ENCODE measurements around the gene PRKX. TPM values are rescaled to one million over a fixed set of nuclear protein-coding genes. Genes with fewer than 3 reads are reported as not detected.

Gene PRKX
- total and polyA plus RNA-seq, 2 of the 8 experiments (the other 6 are each of a cell fraction or from before 2014, with no cell fraction given): 19.4 to 55.3 TPM

DNA sequence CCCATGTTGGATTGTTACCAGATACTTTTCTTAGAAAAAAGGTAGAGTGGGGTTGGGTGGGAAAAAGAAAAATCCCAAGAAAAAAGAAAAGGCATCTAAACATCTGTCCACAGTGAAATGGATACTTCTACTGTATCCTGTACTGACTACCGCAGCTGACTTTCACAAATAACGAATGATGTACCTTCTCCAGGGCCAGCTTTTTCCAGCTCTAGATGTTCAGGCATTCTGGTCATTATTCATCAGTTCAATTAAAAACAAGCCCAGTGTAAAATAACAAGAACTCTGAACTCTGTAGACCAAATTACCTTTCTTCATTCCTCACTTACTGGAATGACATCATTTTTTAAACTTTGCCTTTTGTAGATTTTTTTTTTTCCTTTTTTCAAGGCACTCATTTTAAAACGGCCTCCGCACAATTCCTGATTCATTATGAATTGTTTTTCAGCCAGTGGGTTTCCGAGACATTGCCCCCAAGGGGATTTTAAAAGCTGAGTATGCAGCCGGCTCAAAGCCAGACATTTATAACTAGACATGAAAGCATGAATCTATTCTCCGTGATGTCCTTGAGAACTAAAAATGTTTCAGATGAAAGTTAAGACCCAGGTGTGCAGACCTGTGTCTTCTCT, 113.5 kb downstream of the PRKX start:
- Histone ChIP-seq H3K4me2 (ENCODE audit: insufficient read depth in 1 of 2, low read depth in 2 of 2, low read length in 2 of 2) (no peak overlapping the region), H4K5ac (ENCODE audit: insufficient read length, low read depth, low read length) (no peak overlapping the region), H4K8ac (ENCODE audit: extremely low read depth, insufficient read depth, low read length) (no peak overlapping the region), H3K27me3 (replicated peaks in 1 of 4; ENCODE audit: control insufficient read depth in 3 of 4, extremely low read depth in 1 of 4, insufficient read depth in 3 of 4, low read length in 3 of 4) (no peaks in the 10 kb centered on the region), H3K18ac (ENCODE audit: extremely low read depth, low read length) (no peak overlapping the region), H2BK15ac (ENCODE audit: low read length) (no peak overlapping the region), H3K36me3 (ENCODE audit: control insufficient read depth in 2 of 4, insufficient read depth in 4 of 4, low read length in 3 of 4) (no peaks in the 10 kb centered on the region), H4K91ac (replicated peaks; ENCODE audit: insufficient read length, low read length) (no peak overlapping the region), H2BK5ac (ENCODE audit: low read depth, low read length) (no peak overlapping the region), H3K56ac (replicated peaks; ENCODE audit: insufficient read length, low read depth, low read length) (no peak overlapping the region), H3K14ac (ENCODE audit: insufficient read length) (no peak overlapping the region), H3K9me3 (ENCODE audit: insufficient read depth in 2 of 2, low read depth in 1 of 2, low read length in 1 of 2) (no peaks in the 10 kb centered on the region), H3K27ac (ENCODE audit: low read depth, low read length) (no peak overlapping the region), H4K20me1 (replicated peaks in 1 of 2; ENCODE audit: control insufficient read depth in 1 of 2, insufficient read depth in 2 of 2, low read length in 2 of 2) (no peaks in the 10 kb centered on the region), H3K23me2 (ENCODE audit: low read depth, low read length) (no peaks in the 10 kb centered on the region), H3K23ac (ENCODE audit: insufficient read length) (no peak overlapping the region), H2BK12ac (ENCODE audit: low read depth, low read length) (no peak overlapping the region), H2BK20ac (ENCODE audit: low read length) (no peak overlapping the region), H3K4me3 (ENCODE audit: extremely low read depth in 1 of 4, insufficient read depth in 2 of 4, low read depth in 3 of 4, low read length in 4 of 4) (no peak overlapping the region), H3K4me1 (replicated peaks in 1 of 4; ENCODE audit: control insufficient read depth in 3 of 4, insufficient read depth in 4 of 4, low read length in 3 of 4) (no peaks in the 10 kb centered on the region), H3K4ac (replicated peaks; ENCODE audit: insufficient read length, low read depth, low read length) (no peak overlapping the region), H2BK120ac (replicated peaks; ENCODE audit: low read depth, low read length) (no peak overlapping the region), H3K9ac (replicated peaks in 1 of 4; ENCODE audit: extremely low read depth in 1 of 4, low read depth in 3 of 4, low read length in 3 of 4) (no peak overlapping the region), H3K79me2 (ENCODE audit: control insufficient read depth in 1 of 2, insufficient read depth in 2 of 2, low read length in 2 of 2) (no peaks in the 10 kb centered on the region), H2AFZ (ENCODE audit: low read length) (no peak overlapping the region), H3K79me1 (ENCODE audit: low read depth, low read length) (no peaks in the 10 kb centered on the region), H2AK5ac (ENCODE audit: low read depth, low read length) (no peak overlapping the region)
- no peak for TF ChIP-seq BCL11A (IDR thresholded peaks at IDR 0.05; ENCODE audit: low read depth in 2 of 2, low read length in 2 of 2)
- no peak for TF ChIP-seq TBP (IDR thresholded peaks at IDR 0.05; ENCODE audit: low read depth, low read length)
- no peak for TF ChIP-seq PHF8 (conservative IDR thresholded peaks at IDR 0.05; ENCODE audit: low read depth, low read length)
- CTCF ChIA-PET (ENCODE audit: partially characterized antibody): interaction anchor here (0.6 kb wide), 1 partner anchor 52 kb away, joined by 3 read pairs; no protein-coding TSS in a partner anchor
- FAIRE-seq: no peak
- 95% methylated on average over 7 of the region's 7 CpGs; no CpG with 5 or more reads in 1 of the 2 experiments for WGBS, 2 experiments (ENCODE audit: extremely low coverage in 1 of 2, insufficient coverage in 1 of 2, insufficient read length in 1 of 2, insufficient replicate concordance in 2 of 2, low coverage in 1 of 2, low lambda C conversion rate in 2 of 2, missing lambda C conversion rate in 1 of 2)
- POLR2A ChIA-PET (ENCODE audit: partially characterized antibody): no interaction called here
- DNase-seq (ENCODE audit: low read depth in 1 of 2, low spot score in 2 of 2): no peak
